22Rv1 (cell line): ENCODE data around the gene PPBP.

Experiments
- H3K27ac ChIP-seq: fragments of 450-650 bp; 2 replicates; pipeline ENCODE4 v1.5.1; 2017
- CTCF ChIP-seq: fragments of 450-650 bp; IDR thresholded peaks from 2 replicates; pipeline ENCODE4 v1.5.1; 2017; ENCODE audit warnings: mild to moderate bottlenecking
- ZFX ChIP-seq: fragments of 450-650 bp; IDR thresholded peaks from 2 replicates; pipeline ENCODE4 v1.6.1; 2017; ENCODE audit warnings: antibody characterized with exemption, borderline replicate concordance

Gene PPBP

GRCh38 chr4:73998040-73999011, 10.3 kb upstream of the PPBP start, which contains the start of gene CXCL5:
CXCL5 (minus strand) TSS chr4:73998677; CDS start chr4:73998581, 96 bp downstream.
- TF ChIP-seq CTCF: no peak
- no peak within 1 kb of the TSS for H3K27ac ChIP-seq

GRCh38 chr4:73992050-73992449, 4.1 kb upstream of the PPBP start:
- H3K27ac ChIP-seq: no peak overlapping the region

GRCh38 chr4:73991742-73992000, 3.7 kb upstream of the PPBP start:
- H3K27ac ChIP-seq: no peak overlapping the region
- TF ChIP-seq CTCF (no peak), ZFX (no peak)

More at GRCh38 chr4:73992050-73992449, 4.1 kb upstream of the PPBP start:
- TF ChIP-seq ZFX (no peak), CTCF (no peak)

GRCh38 chr4:73990988-73991741, 3.2 kb upstream of the PPBP start:
- no peak overlapping the region for H3K27ac ChIP-seq
- no peak for TF ChIP-seq ZFX
- no peak for TF ChIP-seq CTCF

GRCh38 chr4:73989928-73990327, 1.9 kb upstream of the PPBP start:
- H3K27ac ChIP-seq: no peak overlapping the region
- TF ChIP-seq ZFX (no peak), CTCF (no peak)

- no peak overlapping the region for H3K27ac ChIP-seq
- TF ChIP-seq ZFX (no peak), CTCF (no peak)
These were observed 1.0 kb upstream of the PPBP start for GRCh38 chr4:73989031-73989430.

GRCh38 chr4:73985528-73985852, 2.5 kb downstream of the PPBP start:
- H3K27ac ChIP-seq: no peak overlapping the region
- no peak for TF ChIP-seq CTCF
- no peak for TF ChIP-seq ZFX
